ENCODE measurements around the gene NTN5.
A peak's percentile ranks its signal among the peaks of the same experiment; 100 is the strongest.
"Not testable (repeated sequence)": the region's sequence is repeated elsewhere in the genome, so short reads cannot be mapped to it uniquely, and the experiment has no call there.

Gene NTN5, protein sequence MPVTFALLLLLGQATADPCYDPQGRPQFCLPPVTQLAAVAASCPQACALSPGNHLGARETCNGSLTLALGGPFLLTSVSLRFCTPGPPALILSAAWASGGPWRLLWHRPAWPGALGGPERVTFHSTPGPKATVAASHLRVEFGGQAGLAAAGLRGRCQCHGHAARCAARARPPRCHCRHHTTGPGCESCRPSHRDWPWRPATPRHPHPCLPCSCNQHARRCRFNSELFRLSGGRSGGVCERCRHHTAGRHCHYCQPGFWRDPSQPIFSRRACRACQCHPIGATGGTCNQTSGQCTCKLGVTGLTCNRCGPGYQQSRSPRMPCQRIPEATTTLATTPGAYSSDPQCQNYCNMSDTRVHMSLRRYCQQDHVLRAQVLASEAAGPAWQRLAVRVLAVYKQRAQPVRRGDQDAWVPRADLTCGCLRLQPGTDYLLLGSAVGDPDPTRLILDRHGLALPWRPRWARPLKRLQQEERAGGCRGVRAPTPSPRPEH

DNA sequence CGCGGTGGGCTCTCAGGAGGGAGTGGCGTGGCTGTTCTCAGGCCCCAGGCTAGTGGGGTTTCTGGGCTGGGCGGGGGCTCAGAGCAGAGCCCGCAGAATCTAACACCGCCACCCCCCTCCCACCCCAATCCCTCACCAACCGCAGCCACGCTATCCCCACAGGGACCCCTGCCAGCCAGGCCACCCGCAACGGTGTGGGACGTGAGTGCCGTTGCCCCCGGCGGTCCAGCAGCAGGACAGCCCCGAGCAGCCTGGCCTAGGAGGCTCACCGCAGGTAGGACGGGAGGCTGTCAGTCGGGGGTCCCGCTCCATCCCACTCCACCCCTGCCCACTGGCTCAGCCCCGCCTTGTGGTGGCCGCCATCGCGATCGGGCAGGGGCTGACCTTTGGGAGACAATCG, at the start of gene NTN5:
TSS of gene NTN5 (minus strand) at position 24 of the 400 bp plus-strand sequence. CDS start 2,031 bp downstream, outside the sequence.
- DNase-seq (ENCODE audit: low read depth) = no peak
- H3K27me3 ChIP-seq (replicated peaks; ENCODE audit: control insufficient read depth, insufficient read depth, low read length) = peaks cover 7% of the 10 kb centered on the region

DNA sequence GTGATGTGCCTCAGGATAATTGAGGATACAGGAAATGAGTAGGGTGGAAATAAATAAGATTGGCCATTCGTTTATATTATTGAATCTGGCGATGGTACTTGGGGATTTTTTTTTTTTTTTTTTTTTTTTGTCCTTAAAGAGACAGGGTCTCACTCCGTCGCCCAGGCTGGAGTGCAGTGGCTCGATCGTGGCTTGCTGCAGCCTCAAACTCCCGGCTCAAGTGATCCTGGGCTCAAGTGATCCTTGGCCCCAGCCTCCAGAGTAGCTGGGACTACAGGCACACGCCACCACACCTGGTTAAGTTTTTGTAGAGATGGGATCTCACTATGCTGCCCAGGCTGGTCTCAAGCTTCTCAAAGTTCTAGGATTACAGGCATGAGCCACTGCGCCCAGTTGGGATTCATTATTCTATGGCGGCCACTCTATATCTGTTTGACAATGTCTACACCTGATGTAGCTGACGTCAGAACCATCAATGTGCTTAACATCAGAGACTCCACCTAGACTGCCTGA, 49.4 kb upstream of the NTN5 start:
- no peaks in the 10 kb centered on the region for H3K36me3 ChIP-seq (ENCODE audit: control insufficient read depth, insufficient read depth, low read length, severe bottlenecking)

More for the DNA sequence above, at the start of gene NTN5:
- H3K4me1 ChIP-seq (ENCODE audit: control insufficient read depth, insufficient read depth, low read length) = no peaks in the 10 kb centered on the region
- H3K36me3 ChIP-seq (ENCODE audit: control insufficient read depth, insufficient read depth, low read length, severe bottlenecking) = no peaks in the 10 kb centered on the region
- H3K9ac ChIP-seq (ENCODE audit: low read length) = no peak within 1 kb of the TSS
- no peak within 1 kb of the TSS for H3K4me3 ChIP-seq (ENCODE audit: low read length)
- H3K9me3 ChIP-seq (ENCODE audit: control insufficient read depth, low read length) = no peaks in the 10 kb centered on the region

GRCh38 chr19:48720613-48721296, 47.9 kb upstream of the NTN5 start:
- Histone ChIP-seq H3K36me3 (ENCODE audit: control insufficient read depth, insufficient read depth, low read length, severe bottlenecking) (no peaks in the 10 kb centered on the region), H3K27me3 (replicated peaks; ENCODE audit: control insufficient read depth, insufficient read depth, low read length) (no peaks in the 10 kb centered on the region), H3K9ac (ENCODE audit: low read length) (peak overlapping the region; percentile 77), H3K9me3 (ENCODE audit: control insufficient read depth, low read length) (no peaks in the 10 kb centered on the region), H3K4me3 (ENCODE audit: low read length) (peak overlapping the region; percentile 85), H3K4me1 (ENCODE audit: control insufficient read depth, insufficient read depth, low read length) (peaks cover 22% of the 10 kb centered on the region)
- peak; percentile 100 for DNase-seq (ENCODE audit: low read depth)

More for the DNA sequence above, 49.4 kb upstream of the NTN5 start:
- Histone ChIP-seq H3K27me3 (replicated peaks; ENCODE audit: control insufficient read depth, insufficient read depth, low read length) (no peaks in the 10 kb centered on the region), H3K9ac (ENCODE audit: low read length) (no peak overlapping the region), H3K4me3 (ENCODE audit: low read length) (no peak overlapping the region), H3K9me3 (ENCODE audit: control insufficient read depth, low read length) (no peaks in the 10 kb centered on the region), H3K4me1 (ENCODE audit: control insufficient read depth, insufficient read depth, low read length) (peaks cover 16% of the 10 kb centered on the region)
- no peak for DNase-seq (ENCODE audit: low read depth)

- H3K9me3 ChIP-seq (ENCODE audit: control insufficient read depth, low read length) = no peaks in the 10 kb centered on the region
- no peaks in the 10 kb centered on the region for H3K27me3 ChIP-seq (replicated peaks; ENCODE audit: control insufficient read depth, insufficient read depth, low read length)
- DNase-seq (ENCODE audit: low read depth) = no peak
- peak overlapping the region; percentile 85 for H3K4me3 ChIP-seq (ENCODE audit: low read length)
- no peaks in the 10 kb centered on the region for H3K36me3 ChIP-seq (ENCODE audit: control insufficient read depth, insufficient read depth, low read length, severe bottlenecking)
- peak overlapping the region; percentile 77 for H3K9ac ChIP-seq (ENCODE audit: low read length)
- peaks cover 27% of the 10 kb centered on the region for H3K4me1 ChIP-seq (ENCODE audit: control insufficient read depth, insufficient read depth, low read length)
These were observed 47.4 kb upstream of the NTN5 start for GRCh38 chr19:48720251-48720612.

DNA sequence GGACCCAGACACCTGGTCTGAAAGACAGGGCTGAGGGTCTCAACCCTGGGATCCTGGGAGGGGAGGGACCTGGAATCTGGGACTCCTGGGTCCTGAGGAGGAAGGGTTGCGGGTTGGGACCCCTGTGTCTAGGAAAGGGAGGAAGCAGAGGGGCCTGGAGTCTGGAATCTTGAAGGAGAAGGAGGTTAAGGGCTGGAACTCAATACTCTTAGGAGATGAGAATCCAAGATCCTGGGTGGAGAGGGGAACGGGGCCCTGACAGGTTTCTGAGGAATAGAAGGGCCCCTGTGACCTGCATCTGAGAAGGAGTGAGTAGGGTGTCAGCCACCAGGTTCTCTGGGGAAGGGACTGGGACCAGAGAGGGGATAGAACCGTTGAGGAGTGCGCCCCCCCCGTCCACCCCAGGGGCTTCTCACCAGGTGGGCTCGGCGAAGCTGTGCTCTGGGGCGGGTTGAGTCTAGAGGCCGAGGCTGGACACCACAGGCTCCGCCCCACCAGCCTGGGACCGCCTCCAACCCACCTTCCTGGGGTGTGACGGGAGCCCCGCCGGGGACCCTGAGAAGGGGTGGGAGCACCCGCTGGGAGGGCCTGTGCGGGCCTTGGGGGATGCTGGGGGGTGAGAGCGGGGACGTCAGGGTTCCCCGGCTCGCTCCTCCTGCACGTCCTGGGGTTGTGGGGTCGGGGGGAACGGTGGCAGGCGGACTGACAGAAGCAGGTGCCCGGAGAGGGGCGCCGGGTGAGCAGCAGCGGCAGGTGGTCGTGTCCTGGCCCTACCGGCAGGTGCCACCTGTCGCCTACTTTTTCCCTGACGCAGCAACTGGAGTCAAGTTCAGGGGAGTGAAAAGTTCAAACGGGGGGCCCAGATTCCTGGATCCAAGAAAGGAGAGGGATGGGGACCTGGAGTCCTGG, 46.7 kb upstream of the NTN5 start, which contains the start of gene MAMSTR:
TSS of gene MAMSTR (minus strand) at position 463 of the 909 bp plus-strand sequence. CDS start 694 bp downstream, outside the sequence.
- H3K9me3 ChIP-seq (ENCODE audit: control insufficient read depth, low read length) = no peaks in the 10 kb centered on the region
- peak within 1 kb of the TSS; percentile 77 for H3K9ac ChIP-seq (ENCODE audit: low read length)
- DNase-seq (ENCODE audit: low read depth) = no peak
- peaks cover 29% of the 10 kb centered on the region for H3K4me1 ChIP-seq (ENCODE audit: control insufficient read depth, insufficient read depth, low read length)
- H3K36me3 ChIP-seq (ENCODE audit: control insufficient read depth, insufficient read depth, low read length, severe bottlenecking) = no peaks in the 10 kb centered on the region
- H3K27me3 ChIP-seq (replicated peaks; ENCODE audit: control insufficient read depth, insufficient read depth, low read length) = no peaks in the 10 kb centered on the region
- H3K4me3 ChIP-seq (ENCODE audit: low read length) = peak within 1 kb of the TSS; percentile 85

DNA sequence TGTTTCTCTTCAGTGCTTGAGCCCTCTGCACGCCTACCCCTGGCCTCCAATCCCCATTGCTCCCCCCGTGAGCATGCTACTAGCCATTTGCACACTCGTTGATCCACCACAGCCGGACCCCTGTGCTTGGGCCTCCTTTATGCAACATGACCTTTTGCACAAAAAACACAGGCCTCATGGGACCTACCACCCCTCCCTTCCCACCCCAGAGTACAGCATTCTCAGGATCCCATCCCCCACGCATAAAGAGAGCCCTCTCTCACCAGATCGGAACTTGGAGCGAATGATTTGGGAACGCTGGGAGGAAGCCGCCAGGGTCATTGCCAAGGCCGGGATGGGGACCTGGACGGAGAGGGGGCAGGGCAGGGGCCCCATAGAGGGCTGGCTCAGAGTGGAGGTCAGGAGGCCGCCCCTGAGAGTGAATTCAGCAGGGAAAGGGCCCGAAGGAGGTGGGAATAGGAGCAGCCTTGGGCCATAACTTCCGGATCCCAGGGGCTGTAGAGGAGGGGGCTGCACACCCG, 46.0 kb upstream of the NTN5 start:
- H3K27me3 ChIP-seq (replicated peaks; ENCODE audit: control insufficient read depth, insufficient read depth, low read length) = no peaks in the 10 kb centered on the region
- H3K4me1 ChIP-seq (ENCODE audit: control insufficient read depth, insufficient read depth, low read length) = peaks cover 26% of the 10 kb centered on the region
- no peak for DNase-seq (ENCODE audit: low read depth)
- no peak overlapping the region for H3K4me3 ChIP-seq (ENCODE audit: low read length)
- H3K9ac ChIP-seq (ENCODE audit: low read length) = no peak overlapping the region
- H3K9me3 ChIP-seq (ENCODE audit: control insufficient read depth, low read length) = no peaks in the 10 kb centered on the region
- no peaks in the 10 kb centered on the region for H3K36me3 ChIP-seq (ENCODE audit: control insufficient read depth, insufficient read depth, low read length, severe bottlenecking)

DNA sequence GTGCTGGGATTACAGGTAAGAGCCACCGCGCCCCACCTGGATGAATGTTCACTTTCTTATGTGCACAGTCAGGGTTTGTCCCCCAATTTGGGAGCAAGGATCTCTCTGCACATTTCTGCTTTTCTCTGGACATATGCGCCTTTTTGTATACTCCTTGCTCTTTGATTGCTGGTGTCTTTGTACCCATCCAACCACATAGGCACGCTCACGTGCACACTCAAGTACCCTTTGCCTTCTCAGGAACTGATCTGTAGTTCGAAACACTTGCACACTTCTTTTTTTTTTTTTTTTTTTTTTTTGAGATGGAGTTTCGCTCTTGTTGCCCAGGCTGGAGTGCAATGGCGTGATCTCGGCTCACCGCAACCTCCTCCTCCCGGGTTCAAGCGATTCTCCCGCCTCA, 45.3 kb upstream of the NTN5 start:
- not testable (repeated sequence) for H3K9ac ChIP-seq (ENCODE audit: low read length); H3K4me3 ChIP-seq (ENCODE audit: low read length)
- H3K4me1 ChIP-seq (ENCODE audit: control insufficient read depth, insufficient read depth, low read length) = peaks cover 33% of the 10 kb centered on the region

GRCh38 chr19:48716562-48717291, 43.9 kb upstream of the NTN5 start:
- H3K9me3 ChIP-seq (ENCODE audit: control insufficient read depth, low read length) = no peaks in the 10 kb centered on the region
- DNase-seq (ENCODE audit: low read depth) = peak; percentile 78
- H3K36me3 ChIP-seq (ENCODE audit: control insufficient read depth, insufficient read depth, low read length, severe bottlenecking) = no peaks in the 10 kb centered on the region
- peak overlapping the region; percentile 58 for H3K4me3 ChIP-seq (ENCODE audit: low read length)
- peak overlapping the region; percentile 33 for H3K9ac ChIP-seq (ENCODE audit: low read length)
- peaks cover 34% of the 10 kb centered on the region for H3K4me1 ChIP-seq (ENCODE audit: control insufficient read depth, insufficient read depth, low read length)
- H3K27me3 ChIP-seq (replicated peaks; ENCODE audit: control insufficient read depth, insufficient read depth, low read length) = no peaks in the 10 kb centered on the region

More for the DNA sequence above, 45.3 kb upstream of the NTN5 start:
- not testable (repeated sequence) for H3K36me3 ChIP-seq (ENCODE audit: control insufficient read depth, insufficient read depth, low read length, severe bottlenecking); H3K9me3 ChIP-seq (ENCODE audit: control insufficient read depth, low read length); DNase-seq (ENCODE audit: low read depth); H3K27me3 ChIP-seq (replicated peaks; ENCODE audit: control insufficient read depth, insufficient read depth, low read length)

DNA sequence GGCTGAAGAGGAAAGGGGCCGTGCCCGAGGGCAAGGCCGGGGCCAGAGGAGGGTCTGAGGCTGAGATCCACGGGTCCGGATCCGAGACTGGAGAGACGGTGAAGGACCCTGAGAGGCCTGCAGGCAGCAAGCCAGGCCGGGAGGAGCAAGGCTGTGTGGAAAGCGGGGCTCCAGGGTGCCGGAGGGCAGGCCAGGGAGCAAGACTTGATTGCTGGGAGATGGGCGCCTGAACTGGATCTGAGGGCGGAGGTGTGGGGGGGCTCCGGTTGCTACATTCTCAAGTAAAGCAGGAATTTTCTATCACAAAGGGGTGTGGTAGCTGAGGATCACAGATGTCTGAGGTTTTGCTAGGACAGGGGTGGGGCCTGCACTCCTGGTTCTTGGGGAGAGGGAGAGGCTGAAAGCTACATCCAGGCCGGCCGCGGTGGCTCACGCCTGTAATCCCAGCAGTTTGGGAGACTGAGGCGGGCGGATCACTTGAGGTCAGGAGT, 42.9 kb upstream of the NTN5 start:
- Histone ChIP-seq H3K4me3 (ENCODE audit: low read length) (no peak overlapping the region), H3K27me3 (replicated peaks; ENCODE audit: control insufficient read depth, insufficient read depth, low read length) (no peaks in the 10 kb centered on the region), H3K4me1 (ENCODE audit: control insufficient read depth, insufficient read depth, low read length) (peaks cover 34% of the 10 kb centered on the region), H3K36me3 (ENCODE audit: control insufficient read depth, insufficient read depth, low read length, severe bottlenecking) (no peaks in the 10 kb centered on the region), H3K9ac (ENCODE audit: low read length) (peak overlapping the region; percentile 14), H3K9me3 (ENCODE audit: control insufficient read depth, low read length) (peaks cover 4% of the 10 kb centered on the region)
- peak; percentile 39 for DNase-seq (ENCODE audit: low read depth)

Measured in adipocyte (in vitro differentiated cells).